Esophagus (tissue), 2 donors: ENCODE data around the gene SHROOM3. TPM values are rescaled to one million over a fixed set of nuclear protein-coding genes. Genes with fewer than 3 reads are reported as not detected.

ENCODE experiments used
- H3K27ac ChIP-seq, 2 donors: one replicate each; pipeline ENCODE4 v1.5.1; 2013; ENCODE audit warnings: low read depth in 2 of 2, mild to moderate bottlenecking in 2 of 2, inconsistent platforms in 1 of 2, low read length in 1 of 2, moderate library complexity in 1 of 2
- H3K27me3 ChIP-seq, 2 donors: one replicate each; pipeline ENCODE4 v1.6.1; 2013; ENCODE audit warnings: low read length in 2 of 2, control low read depth in 1 of 2, mild to moderate bottlenecking in 1 of 2; ENCODE audit not compliant: insufficient read depth in 2 of 2, control insufficient read depth in 1 of 2
- H3K36me3 ChIP-seq, 2 donors: one replicate each; pipeline ENCODE4 v1.6.1; 2013; ENCODE audit warnings: low read length in 1 of 2; ENCODE audit not compliant: control insufficient read depth in 2 of 2, insufficient read depth in 2 of 2
- H3K4me1 ChIP-seq, 2 donors: one replicate each; pipeline ENCODE4 v1.6.1; 2013; ENCODE audit warnings: low read length in 1 of 2; ENCODE audit not compliant: control insufficient read depth in 2 of 2, insufficient read depth in 2 of 2
- H3K4me3 ChIP-seq, 2 donors: one replicate each; pipeline ENCODE4 v1.5.1; 2013; ENCODE audit warnings: low read length in 2 of 2, mild to moderate bottlenecking in 2 of 2, low read depth in 1 of 2, moderate library complexity in 1 of 2
- H3K9me3 ChIP-seq, 2 donors: one replicate each; pipeline ENCODE4 v1.6.1; 2013; ENCODE audit warnings: mild to moderate bottlenecking in 2 of 2, low read depth in 1 of 2, low read length in 1 of 2, moderate library complexity in 1 of 2; ENCODE audit not compliant: control insufficient read depth in 2 of 2, insufficient read depth in 1 of 2
- WGBS, 2 donors: extraction: QIAGEN DNeasy Blood & Tissue Kit; methylation state at CpG; one replicate each; pipeline ENCODE4 v1.1.7; 2013; 5-methylcytosine and 5-hydroxymethylcytosine counted together
- polyA plus RNA-seq, 2 donors: library from polyadenylated mRNA; stranded (reverse); fragments of 200-250 nt; gene quantifications; one replicate each; pipeline ENCODE4 v1.2.3, GENCODE V29; 2013
- donor health status: healthy with polysubstance abuse.
- donor health status: Bipolar disorder and iron deficiency.

Gene SHROOM3
- polyA plus RNA-seq, 2 donors, result 14.2 to 15.3 TPM

DNA sequence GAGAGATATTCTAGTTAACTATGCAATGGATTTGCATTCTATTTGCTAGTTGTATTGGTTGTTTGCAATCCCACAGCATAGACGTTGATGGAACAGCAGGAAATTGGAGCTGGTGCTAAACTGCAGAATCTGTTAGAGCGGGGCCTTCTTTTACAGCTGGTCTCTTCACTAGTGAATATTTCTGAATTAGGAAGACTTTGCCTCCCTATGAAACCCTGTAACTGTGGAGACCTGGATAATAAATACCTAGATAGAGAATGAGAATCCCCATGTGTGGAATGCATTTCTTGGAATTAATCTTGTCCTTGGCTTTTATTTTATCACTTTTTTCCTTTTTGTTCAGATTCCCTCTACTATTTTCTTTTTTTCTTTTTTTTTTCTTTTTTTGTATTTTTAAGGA is 109.7 kb downstream of the SHROOM3 start:
- no peak overlapping the region for H3K27ac ChIP-seq
- H3K36me3 ChIP-seq, result no peaks in the 10 kb centered on the region
- no peaks in the 10 kb centered on the region for H3K27me3 ChIP-seq
- peaks cover 0 to 2% of the 10 kb centered on the region in 2 donors for H3K4me1 ChIP-seq
- no peaks in the 10 kb centered on the region for H3K9me3 ChIP-seq
- no peak overlapping the region for H3K4me3 ChIP-seq
- WGBS, 2 donors, result 92 to 94% methylated on average over 2 of the region's 2 CpGs

DNA sequence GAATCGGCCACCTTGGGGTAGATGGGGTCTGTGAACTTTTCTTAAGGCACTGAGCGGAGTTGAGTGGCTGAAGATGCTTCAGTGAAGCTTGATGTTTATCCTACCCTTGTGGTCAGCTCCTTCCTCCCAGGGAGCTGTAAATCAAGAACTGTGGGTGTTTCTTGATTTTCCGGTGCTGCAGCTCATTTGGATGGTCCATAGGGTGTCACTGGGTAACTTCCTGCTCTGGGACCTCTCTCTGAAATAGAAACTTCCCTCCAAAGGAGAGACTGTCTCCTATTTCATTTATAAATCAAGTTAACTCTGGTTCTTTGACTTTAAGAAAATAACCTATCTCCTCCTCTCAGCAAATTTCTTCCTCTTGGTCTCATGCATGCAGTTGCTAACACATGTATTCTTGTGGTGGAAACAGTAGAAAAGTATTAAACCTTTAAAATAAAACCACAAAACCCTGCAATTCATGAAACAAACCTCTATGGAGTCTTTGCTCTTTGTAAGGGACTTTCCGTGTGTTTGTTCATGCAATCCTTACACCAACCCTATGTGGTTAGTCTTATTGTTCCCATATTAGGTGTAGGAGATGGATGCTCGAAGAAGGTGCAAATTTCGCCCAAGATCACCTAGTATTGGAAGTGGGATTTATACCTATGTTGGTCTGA is 110.3 kb downstream of the SHROOM3 start:
- H3K9me3 ChIP-seq, result no peaks in the 10 kb centered on the region
- WGBS, 2 donors, result 72 to 77% methylated on average over 6 of the region's 6 CpGs

DNA sequence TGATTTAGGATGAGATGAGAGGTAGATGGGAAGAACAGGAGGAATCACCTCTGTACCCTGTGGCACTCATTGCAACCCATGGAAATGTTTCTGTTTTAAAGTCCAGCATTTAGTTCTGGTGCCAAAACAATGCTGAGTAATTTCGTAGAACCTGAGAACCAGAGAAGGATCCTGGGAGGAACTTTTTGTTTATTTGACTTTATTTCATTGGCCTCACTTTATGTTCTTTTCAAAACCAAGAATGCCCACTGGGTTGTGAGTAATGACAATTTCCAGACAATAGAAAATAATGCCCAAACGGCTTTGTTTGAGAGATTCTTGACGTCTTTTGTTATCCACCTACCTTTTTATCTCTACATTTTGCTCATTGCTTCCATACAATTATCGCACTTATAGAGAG is 111.3 kb downstream of the SHROOM3 start:
- no peak overlapping the region for H3K4me3 ChIP-seq
- H3K9me3 ChIP-seq, result no peaks in the 10 kb centered on the region
- no peak overlapping the region for H3K27ac ChIP-seq
- no peaks in the 10 kb centered on the region for H3K36me3 ChIP-seq
- WGBS, 2 donors, result 71 to 77% methylated on average over 4 of the region's 4 CpGs
- H3K27me3 ChIP-seq, result no peaks in the 10 kb centered on the region
- H3K4me1 ChIP-seq, result peaks cover 0 to 2% of the 10 kb centered on the region in 2 donors

More for the DNA sequence above, 110.3 kb downstream of the SHROOM3 start:
- Histone ChIP-seq H3K4me3 (no peak overlapping the region), H3K36me3 (no peaks in the 10 kb centered on the region), H3K4me1 (peaks cover 0 to 2% of the 10 kb centered on the region in 2 donors), H3K27me3 (no peaks in the 10 kb centered on the region), H3K27ac (no peak overlapping the region)

DNA sequence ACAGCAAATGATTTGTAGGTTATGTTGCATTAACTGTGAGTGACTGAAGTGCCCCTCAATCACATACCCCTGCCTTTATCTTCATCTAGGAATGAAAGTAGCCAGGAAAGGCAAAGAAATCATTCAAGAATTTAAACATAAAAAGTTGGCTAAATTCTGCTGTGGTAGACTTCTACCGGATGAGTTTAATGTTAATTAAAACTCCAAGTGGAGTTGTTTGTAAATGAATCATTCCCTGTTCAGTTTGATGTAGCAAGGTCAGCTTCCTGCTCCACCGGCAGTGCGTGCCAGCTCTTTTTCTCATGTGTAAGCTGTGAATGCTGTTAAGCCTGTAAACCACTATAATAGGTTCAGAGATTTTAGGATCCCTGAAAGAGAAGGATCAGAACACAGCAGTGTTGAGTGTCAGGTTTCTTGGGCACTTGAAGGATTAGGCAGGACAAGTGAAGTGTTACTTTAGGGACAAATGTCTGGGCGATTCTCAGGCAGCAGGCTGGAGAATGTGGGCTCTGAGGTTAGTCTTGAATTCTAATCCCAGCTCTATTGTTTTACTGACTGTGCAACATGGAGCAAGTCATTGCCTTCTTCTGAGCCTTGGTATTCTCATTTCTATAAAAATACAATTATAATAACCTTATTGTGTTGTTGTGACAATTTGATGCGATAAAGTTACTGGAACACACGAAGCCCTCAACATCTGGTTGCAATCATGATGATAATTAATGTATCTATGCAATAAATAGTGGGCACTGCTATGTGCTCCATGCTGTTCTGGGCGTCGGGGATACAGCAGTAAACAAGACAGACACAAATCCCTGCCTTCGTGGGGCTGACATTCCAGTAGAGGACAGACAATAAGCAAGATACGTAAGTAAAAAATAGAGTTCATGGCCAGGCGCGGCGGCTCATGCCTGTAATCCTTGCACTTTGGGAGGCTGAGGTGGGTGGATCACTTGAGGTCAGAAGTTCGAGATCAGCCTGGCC is 112.0 kb downstream of the SHROOM3 start:
- no peak overlapping the region for H3K4me3 ChIP-seq
- no peak overlapping the region for H3K27ac ChIP-seq
- H3K36me3 ChIP-seq, result no peaks in the 10 kb centered on the region
- no peaks in the 10 kb centered on the region for H3K27me3 ChIP-seq
- H3K9me3 ChIP-seq, result no peaks in the 10 kb centered on the region
- 60 to 64% methylated on average over 14 of the region's 14 CpGs for WGBS, 2 donors
- H3K4me1 ChIP-seq, result peaks cover 0 to 2% of the 10 kb centered on the region in 2 donors

DNA sequence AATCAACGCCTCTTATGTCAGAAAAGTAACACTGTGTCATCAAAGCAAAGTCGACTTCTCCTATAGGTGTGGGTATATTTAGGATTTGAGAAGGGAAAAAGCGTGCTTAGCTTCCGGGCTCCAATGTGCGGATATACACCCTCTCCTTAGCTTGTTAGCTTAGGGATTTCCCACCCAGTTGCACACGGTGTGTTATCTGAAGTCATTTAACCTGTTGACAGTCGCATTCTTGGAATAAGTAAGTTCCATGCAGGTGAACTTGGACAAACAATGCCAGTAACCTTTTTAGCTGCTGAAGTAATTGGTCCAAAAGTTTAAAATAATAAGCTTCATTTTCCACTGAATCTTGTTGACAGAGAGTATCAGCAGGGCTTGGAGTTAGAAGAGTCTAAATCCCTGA is 113.7 kb downstream of the SHROOM3 start:
- Histone ChIP-seq H3K4me1 (peaks cover 0 to 2% of the 10 kb centered on the region in 2 donors), H3K4me3 (no peak overlapping the region), H3K36me3 (no peaks in the 10 kb centered on the region), H3K27me3 (no peaks in the 10 kb centered on the region), H3K9me3 (no peaks in the 10 kb centered on the region), H3K27ac (no peak overlapping the region)
- 70 to 84% methylated on average over 7 of the region's 7 CpGs for WGBS, 2 donors

DNA sequence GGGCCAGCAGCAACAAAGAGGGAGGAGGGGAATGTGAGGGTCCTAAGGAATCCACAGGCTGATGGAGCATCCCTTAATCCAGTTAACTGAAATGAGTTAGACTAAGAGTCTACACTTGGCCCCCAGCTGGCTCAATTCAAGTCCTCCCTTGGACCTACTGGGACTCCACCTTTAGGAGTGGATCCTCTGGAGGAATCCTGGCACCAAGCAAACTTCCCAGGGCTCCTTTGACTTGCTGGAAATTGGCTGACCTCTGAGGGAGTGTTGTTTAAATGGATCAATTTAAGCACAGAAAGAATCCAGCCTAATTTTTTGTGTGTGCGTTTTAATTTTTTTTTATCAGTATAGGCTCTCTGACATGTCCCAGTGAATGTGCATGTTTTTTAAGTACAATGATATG is 114.7 kb downstream of the SHROOM3 start:
- Histone ChIP-seq H3K4me1 (peaks cover 0 to 2% of the 10 kb centered on the region in 2 donors), H3K9me3 (no peaks in the 10 kb centered on the region), H3K4me3 (no peak overlapping the region), H3K36me3 (no peaks in the 10 kb centered on the region), H3K27ac (no peak overlapping the region), H3K27me3 (no peaks in the 10 kb centered on the region)
- 64 to 79% methylated on average over 1 of the region's 1 CpG for WGBS, 2 donors

DNA sequence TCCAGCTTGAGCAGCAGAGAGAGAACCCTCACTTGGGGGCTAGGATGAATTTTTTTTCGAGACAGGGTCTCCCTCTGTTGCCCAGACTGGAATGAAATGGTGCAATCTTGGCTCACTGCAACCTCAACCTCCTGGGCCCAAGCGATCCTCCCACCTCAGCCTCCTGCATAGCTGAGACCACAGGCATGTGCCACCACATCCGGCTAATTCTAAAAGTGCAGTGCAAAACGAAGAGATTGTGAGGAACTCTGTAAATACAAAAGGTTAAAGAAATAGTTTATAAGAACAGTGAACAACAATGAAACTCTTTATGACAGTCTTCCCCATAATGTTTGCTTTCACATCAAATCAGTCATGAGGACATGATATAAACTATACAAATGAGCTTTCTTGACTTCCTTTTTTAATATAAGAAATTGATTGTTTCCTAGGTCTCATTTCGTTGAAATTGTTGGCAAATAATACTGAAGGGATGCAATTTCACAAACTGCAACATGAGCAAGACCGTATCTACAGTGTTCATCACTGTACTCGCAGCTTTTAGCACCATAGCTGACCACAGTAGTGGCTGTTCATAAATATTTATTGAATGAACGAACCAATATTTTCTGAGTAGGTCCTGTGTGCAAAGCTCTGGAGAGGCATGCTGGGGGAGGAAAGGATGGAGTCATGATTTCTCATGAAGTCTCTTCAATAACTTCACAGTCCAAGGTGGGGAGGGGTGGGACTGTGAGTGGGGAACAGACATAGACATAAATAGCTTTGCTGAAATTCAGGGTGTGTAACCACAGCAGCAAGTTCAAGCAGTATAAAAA is 116.1 kb downstream of the SHROOM3 start:
- H3K9me3 ChIP-seq, result no peaks in the 10 kb centered on the region
- no peaks in the 10 kb centered on the region for H3K36me3 ChIP-seq
- H3K27ac ChIP-seq, result no peak overlapping the region
- H3K4me1 ChIP-seq, result peaks cover 0 to 2% of the 10 kb centered on the region in 2 donors
- no peak overlapping the region for H3K4me3 ChIP-seq
- 61 to 74% methylated on average over 8 of the region's 8 CpGs for WGBS, 2 donors
- H3K27me3 ChIP-seq, result no peaks in the 10 kb centered on the region

DNA sequence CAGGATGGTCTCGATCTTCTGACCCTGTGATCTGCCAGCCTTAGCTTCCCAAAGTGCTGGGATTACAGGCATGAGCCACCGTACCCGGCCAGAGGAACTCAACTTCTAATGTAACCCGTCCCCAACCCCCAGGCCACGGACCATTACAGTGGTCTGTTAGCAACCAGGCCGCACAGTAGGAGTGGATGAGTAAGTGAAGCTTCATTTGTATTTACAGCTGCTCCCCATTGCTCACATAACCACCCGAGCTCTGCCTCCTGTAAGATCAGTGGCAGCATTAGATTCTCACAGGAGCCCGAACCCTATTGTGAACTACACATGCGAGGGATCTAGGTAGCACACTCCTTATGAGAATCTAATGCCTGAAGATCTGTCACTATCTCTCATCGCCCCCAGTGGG is 119.6 kb downstream of the SHROOM3 start:
- H3K4me1 ChIP-seq, result no peaks in the 10 kb centered on the region
- 94 to 95% methylated on average over 10 of the region's 10 CpGs for WGBS, 2 donors

DNA sequence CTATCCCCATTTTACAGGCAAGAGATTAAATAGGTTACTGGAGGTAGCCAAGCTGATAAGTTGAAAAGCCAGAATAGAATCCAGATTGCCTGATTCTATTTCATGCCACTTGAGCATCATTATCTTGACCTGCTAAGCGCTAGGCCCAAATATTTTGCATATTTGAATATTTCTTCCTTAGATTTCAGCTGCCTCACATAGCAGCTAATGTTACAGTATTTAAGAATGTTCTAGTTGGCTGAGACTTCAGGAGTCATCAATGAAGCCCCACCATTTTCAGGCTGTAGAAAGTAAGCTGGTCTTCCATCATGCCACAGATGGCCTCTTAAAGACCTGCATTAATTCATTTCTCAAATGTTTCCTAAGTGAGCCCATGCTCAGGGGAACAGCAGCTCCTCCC is 121.4 kb downstream of the SHROOM3 start:
- H3K36me3 ChIP-seq, result no peaks in the 10 kb centered on the region
- 92 to 100% methylated on average over 1 of the region's 1 CpG for WGBS, 2 donors

More for the DNA sequence above, 119.6 kb downstream of the SHROOM3 start:
- H3K27ac ChIP-seq, result no peak overlapping the region
- H3K9me3 ChIP-seq, result no peaks in the 10 kb centered on the region
- H3K36me3 ChIP-seq, result no peaks in the 10 kb centered on the region
- no peak overlapping the region for H3K4me3 ChIP-seq
- H3K27me3 ChIP-seq, result no peaks in the 10 kb centered on the region

More for the DNA sequence above, 121.4 kb downstream of the SHROOM3 start:
- no peaks in the 10 kb centered on the region for H3K4me1 ChIP-seq
- no peak overlapping the region for H3K4me3 ChIP-seq
- H3K9me3 ChIP-seq, result no peaks in the 10 kb centered on the region
- H3K27me3 ChIP-seq, result no peaks in the 10 kb centered on the region
- no peak overlapping the region for H3K27ac ChIP-seq
